ENCODE data around the gene CTSW.

Gene CTSW

GRCh38 chr11:65856689-65857499 is 22.7 kb upstream of the CTSW start:
- no peak for DNase-seq

- no peak for DNase-seq
Observed at GRCh38 chr11:65857500-65857852, 22.2 kb upstream of the CTSW start.

GRCh38 chr11:65857853-65858680 is 21.6 kb upstream of the CTSW start, which contains the start of gene CFL1:
Gene CFL1, minus strand, starts transcription at chr11:65858180. Its CDS starts 81 bp downstream, at chr11:65858099.
- peak; percentile 77 for DNase-seq

- no peak for DNase-seq
Observed at GRCh38 chr11:65858681-65859087, 21.0 kb upstream of the CTSW start.

GRCh38 chr11:65859095-65859811 is 20.4 kb upstream of the CTSW start:
- peak; percentile 95 for DNase-seq

GRCh38 chr11:65859812-65860277 is 19.8 kb upstream of the CTSW start:
- no peak for DNase-seq

- peak; percentile 73 for DNase-seq
Observed at GRCh38 chr11:65860278-65861164, 19.1 kb upstream of the CTSW start, which contains the start of gene MUS81. Gene MUS81, plus strand, starts transcription at chr11:65860433. Its CDS starts 321 bp downstream, at chr11:65860754.

GRCh38 chr11:65861165-65861505 is 18.5 kb upstream of the CTSW start:
- DNase-seq = no peak

- DNase-seq = no peak
Observed at GRCh38 chr11:65861533-65862183, 18.0 kb upstream of the CTSW start.

- no peak for DNase-seq
Observed at GRCh38 chr11:65862191-65862735, 17.4 kb upstream of the CTSW start.

GRCh38 chr11:65862941-65863888 is 16.4 kb upstream of the CTSW start:
- DNase-seq = no peak

GRCh38 chr11:65863889-65864705 is 15.5 kb upstream of the CTSW start:
- DNase-seq = no peak

GRCh38 chr11:65864706-65865471 is 14.7 kb upstream of the CTSW start:
- no peak for DNase-seq

- DNase-seq = no peak
Observed at GRCh38 chr11:65865550-65866172, 14.0 kb upstream of the CTSW start.

GRCh38 chr11:65866509-65867283 is 12.9 kb upstream of the CTSW start:
- no peak for DNase-seq

GRCh38 chr11:65867284-65868071 is 12.2 kb upstream of the CTSW start:
- DNase-seq = no peak
